Panc1 (cell line): ENCODE measurements around the gene RAD51C. TPM values are rescaled to one million over a fixed set of nuclear protein-coding genes. Genes with fewer than 3 reads are reported as not detected.
A peak's percentile ranks its signal among the peaks of the same experiment; 100 is the strongest.
"Not testable (repeated sequence)": the region's sequence is repeated elsewhere in the genome, so short reads cannot be mapped to it uniquely, and the experiment has no call there.

ENCODE experiments used
- ATAC-seq: fragments of 200-7000 bp; cut with Tn5 transposase; 2 replicates; pipeline ENCODE4 v1.9.1; 2020; ENCODE audit warnings: mild to moderate bottlenecking, moderate library complexity
- BruUV-seq: library from RNA; stranded (reverse); fragments of 400-500 nt; replicated peaks from 2 replicates; lab custom pipeline; 2021; lab: Mats Ljungman, UMichigan
- CTCF ChIA-PET: fragments of 300-600 bp; sonication (Branson Sonifier 250); formaldehyde crosslinking; loops from one replicate; lab custom pipeline; 2022; ENCODE audit warnings: antibody characterized with exemption; lab: Charles Lee
- POLR2A ChIA-PET: fragments of 300-600 bp; sonication (Branson Sonifier 250); formaldehyde crosslinking; loops from one replicate; lab custom pipeline; 2022; ENCODE audit warnings: antibody characterized with exemption; lab: Charles Lee
- DNase-seq: peaks from one replicate; pipeline ENCODE4 v3.0.0-alpha.2; 2010; ENCODE audit warnings: low read depth, low spot score
- H3K27ac ChIP-seq: 2 replicates; pipeline ENCODE4 v1.5.1; 2011; ENCODE audit warnings: mild to moderate bottlenecking, low read length, inconsistent platforms
- H3K27me3 ChIP-seq: fragments of 200-500 bp; sonication (Bioruptor generic); 2 replicates; pipeline ENCODE4 v1.6.0; 2014; ENCODE audit warnings: low read length, inconsistent platforms; ENCODE audit not compliant: control insufficient read depth, insufficient read depth
- H3K36me3 ChIP-seq: fragments of 200-500 bp; sonication (Bioruptor generic); 2 replicates; pipeline ENCODE4 v1.5.1; 2014; ENCODE audit warnings: inconsistent platforms, mild to moderate bottlenecking, low read length, moderate library complexity; ENCODE audit not compliant: control insufficient read depth, insufficient read depth
- H3K4me1 ChIP-seq: 2 replicates; pipeline ENCODE4 v1.5.1; 2011; ENCODE audit warnings: inconsistent platforms, mild to moderate bottlenecking, low read length, moderate library complexity; ENCODE audit not compliant: control insufficient read depth, insufficient read depth
- H3K4me3 ChIP-seq, 2 experiments: 2 replicates each; pipeline ENCODE4 v1.5.1; 2011 to 2012; ENCODE audit warnings: low read depth in 2 of 2, low read length in 2 of 2, mild to moderate bottlenecking in 2 of 2, inconsistent platforms in 1 of 2, moderate library complexity in 1 of 2
- H3K9me3 ChIP-seq: fragments of 200-500 bp; sonication (Bioruptor generic); 2 replicates; pipeline ENCODE4 v1.5.1; 2014; ENCODE audit warnings: low read depth, mild to moderate bottlenecking, inconsistent platforms, low read length, moderate library complexity; ENCODE audit not compliant: control insufficient read depth, insufficient read depth
- POLR2AphosphoS5 ChIP-seq: IDR thresholded peaks from 2 replicates; pipeline ENCODE4 v1.6.1; 2012; ENCODE audit warnings: mild to moderate bottlenecking, low read depth, low read length, moderate library complexity
- REST ChIP-seq, 2 experiments: IDR thresholded peaks; 2 replicates each; pipeline ENCODE4 v1.6.1; 2011 to 2012; ENCODE audit warnings: low read depth in 2 of 2, control low read depth in 1 of 2, low read length in 1 of 2, mild to moderate bottlenecking in 1 of 2, moderate library complexity in 1 of 2; ENCODE audit not compliant: insufficient read depth in 1 of 2
- SIN3A ChIP-seq: IDR thresholded peaks from 2 replicates; pipeline ENCODE4 v1.6.1; 2012; ENCODE audit warnings: low read depth, mild to moderate bottlenecking, low read length, moderate library complexity, borderline replicate concordance; ENCODE audit not compliant: insufficient read depth
- TCF7L2 ChIP-seq: IDR thresholded peaks from 2 replicates; pipeline ENCODE4 v1.6.1; 2011; ENCODE audit warnings: mild to moderate bottlenecking, low read depth, low read length, inconsistent platforms
- in situ Hi-C: cut with HindIII; loops from 2 replicates; pipeline ENCODE4 v1.10.0; 2016; ENCODE audit warnings: low sequenced_read_pairs, low pct_unique_long_range_greater_than_20kb
- intact Hi-C: fragments of 100-400 bp; cut with micrococcal nuclease; formaldehyde crosslinking; loops from one replicate; pipeline ENCODE4 v1.10.0; 2022; ENCODE audit not compliant: unreplicated experiment
- total RNA-seq: library from RNA; stranded (reverse); gene quantifications from one replicate; pipeline ENCODE4 v1.2.1, GENCODE V29; 2021; ENCODE audit not compliant: unreplicated experiment
- TF ChIP-seq, protein P1 (sequence below): fragments of 450-650 bp; IDR thresholded peaks from 2 replicates; pipeline ENCODE4 v1.5.1; 2017; ENCODE audit warnings: mild to moderate bottlenecking

The RAD51C gene
- total RNA-seq, 1 experiment from 2014 or later, result 19.9 TPM

DNA sequence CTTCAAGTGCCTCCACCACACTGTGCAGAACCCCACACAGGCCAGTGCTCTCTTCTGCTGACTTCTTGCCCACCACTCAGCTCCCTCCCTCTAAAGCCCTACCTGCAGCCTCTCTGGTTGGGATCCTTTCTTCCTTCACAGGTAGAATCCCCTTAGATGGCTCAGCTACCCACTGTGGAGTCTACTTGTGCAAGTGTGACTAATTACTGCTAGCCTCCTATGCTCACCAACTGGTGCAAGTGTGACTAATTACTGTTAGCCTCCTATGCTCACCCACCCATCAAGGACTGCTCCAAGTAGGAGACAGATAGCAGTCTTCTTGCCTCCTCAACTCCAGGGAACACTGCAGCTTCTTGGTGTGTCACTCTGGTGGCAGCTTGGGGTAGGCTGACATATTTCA, 44.2 kb upstream of the RAD51C start:
- Histone ChIP-seq H3K4me1 (no peaks in the 10 kb centered on the region), H3K36me3 (no peaks in the 10 kb centered on the region), H3K9me3 (no peaks in the 10 kb centered on the region), H3K27me3 (no peaks in the 10 kb centered on the region), H3K4me3 (no peak overlapping the region), H3K27ac (no peak overlapping the region)
- no peak for DNase-seq
- intact Hi-C loops, result no loop called here
- no peak for ATAC-seq
- BruUV-seq, result no TSS peak
- in situ Hi-C loops, result no loop called here
- CTCF ChIA-PET, result no interaction called here
- POLR2A ChIA-PET, result interaction anchor here (1.1 kb wide), 1 partner anchor 16 kb away, joined by 6 read pairs; no protein-coding TSS in a partner anchor
- TF ChIP-seq, protein P1, sequence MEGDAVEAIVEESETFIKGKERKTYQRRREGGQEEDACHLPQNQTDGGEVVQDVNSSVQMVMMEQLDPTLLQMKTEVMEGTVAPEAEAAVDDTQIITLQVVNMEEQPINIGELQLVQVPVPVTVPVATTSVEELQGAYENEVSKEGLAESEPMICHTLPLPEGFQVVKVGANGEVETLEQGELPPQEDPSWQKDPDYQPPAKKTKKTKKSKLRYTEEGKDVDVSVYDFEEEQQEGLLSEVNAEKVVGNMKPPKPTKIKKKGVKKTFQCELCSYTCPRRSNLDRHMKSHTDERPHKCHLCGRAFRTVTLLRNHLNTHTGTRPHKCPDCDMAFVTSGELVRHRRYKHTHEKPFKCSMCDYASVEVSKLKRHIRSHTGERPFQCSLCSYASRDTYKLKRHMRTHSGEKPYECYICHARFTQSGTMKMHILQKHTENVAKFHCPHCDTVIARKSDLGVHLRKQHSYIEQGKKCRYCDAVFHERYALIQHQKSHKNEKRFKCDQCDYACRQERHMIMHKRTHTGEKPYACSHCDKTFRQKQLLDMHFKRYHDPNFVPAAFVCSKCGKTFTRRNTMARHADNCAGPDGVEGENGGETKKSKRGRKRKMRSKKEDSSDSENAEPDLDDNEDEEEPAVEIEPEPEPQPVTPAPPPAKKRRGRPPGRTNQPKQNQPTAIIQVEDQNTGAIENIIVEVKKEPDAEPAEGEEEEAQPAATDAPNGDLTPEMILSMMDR, result no peak
- TF ChIP-seq SIN3A (no peak), POLR2AphosphoS5 (no peak), REST (IDR thresholded peaks at IDR 0.05; ENCODE audit: insufficient read depth in 1 of 2, low read depth in 2 of 2, low read length in 1 of 2) (no peak), TCF7L2 (no peak)

GRCh38 chr17:58657962-58658803, 34.2 kb upstream of the RAD51C start:
- CTCF ChIA-PET, intact Hi-C loops, H3K27me3 ChIP-seq, H3K36me3 ChIP-seq, H3K4me1 ChIP-seq, BruUV-seq, H3K27ac ChIP-seq, H3K9me3 ChIP-seq, DNase-seq, in situ Hi-C loops: not testable (repeated sequence)
- POLR2A ChIA-PET, result interaction anchor here (0.7 to 1.5 kb wide), 3 partner anchors 26 to 34 kb away, joined by 3 to 4 read pairs (median 4); partner anchors contain the start of gene RAD51C
- ATAC-seq, result peak; percentile 32
- 0 out of 4 replicates have a peak overlapping the region, but pooled peaks have one; percentile 3 to 43 for H3K4me3 ChIP-seq
